NB4 (cell line): ENCODE data around the gene PPP2R5C.
A peak's percentile ranks its signal among the peaks of the same experiment; 100 is the strongest.

Source experiments
- CTCF ChIP-seq: IDR thresholded peaks from one replicate; pipeline ENCODE4 v1.5.1; 2012; ENCODE audit warnings: low read depth, low read length
- MAX ChIP-seq: IDR thresholded peaks from 2 replicates; pipeline ENCODE4 v1.6.1; 2011; ENCODE audit warnings: low read depth, low read length
- MYC ChIP-seq: IDR thresholded peaks from 2 replicates; pipeline ENCODE4 v1.6.1; 2011; ENCODE audit warnings: low read depth, low read length
- POLR2A ChIP-seq: IDR thresholded peaks from 2 replicates; pipeline ENCODE4 v1.6.1; 2011; ENCODE audit warnings: mild to moderate bottlenecking; ENCODE audit not compliant: insufficient read length; ENCODE audit errors: extremely low read depth

- TF ChIP-seq CTCF: peak; percentile 76
- TF ChIP-seq POLR2A: no peak
- peak; percentile 78 for TF ChIP-seq MYC
- peak; percentile 87 for TF ChIP-seq MAX
Observed at GRCh38 chr14:101961011-101961721, 199.7 kb downstream of the PPP2R5C start.
